Muscle layer of colon (tissue), 2 donors: Measurements from ENCODE around the gene SYNGR2.

Source experiments
- H3K27ac ChIP-seq: one replicate; pipeline ENCODE4 v1.7.0; 2013; ENCODE audit warnings: low read depth, mild to moderate bottlenecking, low read length, moderate library complexity
- H3K27me3 ChIP-seq, 2 donors: one replicate each; pipeline ENCODE4 v1.7.0; 2013; ENCODE audit warnings: low read length in 2 of 2, mild to moderate bottlenecking in 2 of 2; ENCODE audit not compliant: insufficient read depth in 2 of 2, control insufficient read depth in 1 of 2
- H3K36me3 ChIP-seq: one replicate; pipeline ENCODE4 v1.7.0; 2013; ENCODE audit warnings: mild to moderate bottlenecking, low read length; ENCODE audit not compliant: insufficient read depth
- H3K4me1 ChIP-seq: one replicate; pipeline ENCODE4 v1.7.0; 2013; ENCODE audit warnings: mild to moderate bottlenecking, low read length; ENCODE audit not compliant: insufficient read depth
- H3K4me3 ChIP-seq, 2 donors: one replicate each; pipeline ENCODE4 v1.7.0; 2013; ENCODE audit warnings: low read length in 2 of 2, low read depth in 1 of 2, mild to moderate bottlenecking in 1 of 2, moderate library complexity in 1 of 2
- H3K9ac ChIP-seq: one replicate; pipeline ENCODE4 v1.7.0; 2013; ENCODE audit warnings: low read length
- H3K9me3 ChIP-seq: one replicate; pipeline ENCODE4 v1.7.0; 2013; ENCODE audit warnings: mild to moderate bottlenecking, low read length
- donor health status: abdominal sarcoma.
- donor health status: Adenocarcinoma of cecum.

The SYNGR2 gene

DNA sequence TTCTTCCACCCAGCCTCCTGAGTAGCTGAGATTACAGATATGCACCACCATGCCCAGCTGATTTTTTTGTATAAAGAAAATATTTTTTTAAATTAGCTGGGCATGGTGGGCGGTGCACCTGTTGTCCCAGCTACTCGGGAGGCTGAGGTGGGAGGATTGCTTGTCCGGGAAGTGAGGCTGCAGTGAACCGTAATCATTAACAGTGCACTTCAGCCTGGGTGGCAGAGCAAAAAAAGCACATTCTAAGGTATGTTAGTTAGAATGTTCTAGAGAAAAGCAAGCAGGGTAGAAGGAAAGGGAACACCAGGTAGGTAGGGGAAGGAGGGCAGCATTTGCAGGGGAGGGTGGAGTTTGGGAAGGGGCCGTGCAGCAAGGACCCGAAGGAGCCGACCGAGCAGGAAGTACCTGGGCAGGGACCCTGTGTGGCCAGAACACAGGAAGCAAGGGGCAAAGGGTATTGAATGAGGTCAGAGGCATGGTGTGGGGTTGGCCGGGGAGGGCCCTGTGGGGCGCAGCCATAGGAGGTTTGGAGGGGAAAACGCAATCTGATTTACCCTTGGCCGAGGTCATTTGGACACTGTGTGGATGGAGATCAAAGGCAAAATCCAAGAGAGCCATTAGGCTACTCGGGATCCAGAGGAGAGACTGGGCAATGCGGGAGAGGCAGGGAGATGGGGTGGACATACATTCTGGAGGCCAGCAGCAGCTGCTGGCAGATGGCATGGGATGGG, 19.9 kb upstream of the SYNGR2 start:
- Histone ChIP-seq H3K27me3 (no peaks in the 10 kb centered on the region), H3K27ac (no peak overlapping the region), H3K4me1 (peaks cover 24% of the 10 kb centered on the region), H3K9ac (no peak overlapping the region), H3K4me3 (no peak overlapping the region), H3K36me3 (no peaks in the 10 kb centered on the region), H3K9me3 (no peaks in the 10 kb centered on the region)

- no peaks in the 10 kb centered on the region for H3K9me3 ChIP-seq
- no peak overlapping the region for H3K4me3 ChIP-seq
- no peaks in the 10 kb centered on the region for H3K36me3 ChIP-seq
- no peak overlapping the region for H3K27ac ChIP-seq
- H3K4me1 ChIP-seq, result no peaks in the 10 kb centered on the region
- no peaks in the 10 kb centered on the region for H3K27me3 ChIP-seq
- H3K9ac ChIP-seq, result no peak overlapping the region
Measured at GRCh38 chr17:78151514-78152008, 16.8 kb upstream of the SYNGR2 start.

DNA sequence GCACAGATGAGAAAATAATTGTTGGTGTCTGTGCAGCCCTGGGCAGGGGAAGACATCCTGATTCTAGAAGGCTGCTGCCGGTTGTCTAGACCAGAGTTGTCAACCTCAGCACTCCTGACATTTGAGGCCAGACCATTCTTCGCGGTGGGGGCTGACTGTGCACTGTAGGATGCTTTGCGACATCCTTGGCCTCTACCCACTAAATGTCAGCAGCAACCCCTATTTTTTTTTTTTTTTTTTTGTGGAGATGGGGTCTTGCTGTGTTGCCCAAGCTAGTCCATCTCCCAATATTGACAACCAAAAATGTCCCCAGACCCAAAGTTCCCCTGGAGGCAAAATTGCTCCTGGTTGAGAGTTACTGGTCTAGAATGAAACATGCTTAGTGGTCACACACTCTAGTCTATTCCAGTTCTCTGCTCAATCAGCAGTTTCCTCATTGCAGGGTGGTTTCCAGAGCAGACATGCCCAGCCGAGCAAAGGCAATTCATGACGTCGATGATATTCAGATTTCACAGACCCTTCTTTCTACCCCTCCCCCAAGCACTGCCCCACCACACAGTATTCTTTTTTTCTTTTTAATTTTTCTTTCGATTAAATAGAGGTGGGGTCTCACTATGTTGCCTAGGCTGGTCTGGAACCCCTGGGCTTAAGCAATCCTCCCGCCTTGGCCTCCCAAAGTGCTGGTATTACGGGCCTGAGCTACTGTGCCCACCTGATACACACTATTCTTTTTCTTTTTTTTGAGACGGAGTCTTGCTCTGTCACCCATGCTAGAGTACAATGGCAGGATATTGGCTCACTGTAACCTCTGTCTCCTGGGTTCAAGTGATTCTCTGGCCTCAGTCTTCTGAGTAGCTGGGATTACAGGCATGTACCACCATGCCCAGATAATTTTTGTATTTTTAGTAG, 13.2 kb upstream of the SYNGR2 start:
- H3K4me3 ChIP-seq, result no peak overlapping the region
- no peaks in the 10 kb centered on the region for H3K27me3 ChIP-seq
- H3K4me1 ChIP-seq, result no peaks in the 10 kb centered on the region
- H3K9ac ChIP-seq, result no peak overlapping the region
- no peaks in the 10 kb centered on the region for H3K9me3 ChIP-seq
- no peaks in the 10 kb centered on the region for H3K36me3 ChIP-seq
- H3K27ac ChIP-seq, result no peak overlapping the region

- Histone ChIP-seq H3K4me1 (no peaks in the 10 kb centered on the region), H3K27ac (no peak overlapping the region), H3K9me3 (no peaks in the 10 kb centered on the region), H3K36me3 (no peaks in the 10 kb centered on the region), H3K27me3 (no peaks in the 10 kb centered on the region), H3K4me3 (no peak overlapping the region), H3K9ac (no peak overlapping the region)
Measured at GRCh38 chr17:78159575-78160158, 8.7 kb upstream of the SYNGR2 start.

DNA sequence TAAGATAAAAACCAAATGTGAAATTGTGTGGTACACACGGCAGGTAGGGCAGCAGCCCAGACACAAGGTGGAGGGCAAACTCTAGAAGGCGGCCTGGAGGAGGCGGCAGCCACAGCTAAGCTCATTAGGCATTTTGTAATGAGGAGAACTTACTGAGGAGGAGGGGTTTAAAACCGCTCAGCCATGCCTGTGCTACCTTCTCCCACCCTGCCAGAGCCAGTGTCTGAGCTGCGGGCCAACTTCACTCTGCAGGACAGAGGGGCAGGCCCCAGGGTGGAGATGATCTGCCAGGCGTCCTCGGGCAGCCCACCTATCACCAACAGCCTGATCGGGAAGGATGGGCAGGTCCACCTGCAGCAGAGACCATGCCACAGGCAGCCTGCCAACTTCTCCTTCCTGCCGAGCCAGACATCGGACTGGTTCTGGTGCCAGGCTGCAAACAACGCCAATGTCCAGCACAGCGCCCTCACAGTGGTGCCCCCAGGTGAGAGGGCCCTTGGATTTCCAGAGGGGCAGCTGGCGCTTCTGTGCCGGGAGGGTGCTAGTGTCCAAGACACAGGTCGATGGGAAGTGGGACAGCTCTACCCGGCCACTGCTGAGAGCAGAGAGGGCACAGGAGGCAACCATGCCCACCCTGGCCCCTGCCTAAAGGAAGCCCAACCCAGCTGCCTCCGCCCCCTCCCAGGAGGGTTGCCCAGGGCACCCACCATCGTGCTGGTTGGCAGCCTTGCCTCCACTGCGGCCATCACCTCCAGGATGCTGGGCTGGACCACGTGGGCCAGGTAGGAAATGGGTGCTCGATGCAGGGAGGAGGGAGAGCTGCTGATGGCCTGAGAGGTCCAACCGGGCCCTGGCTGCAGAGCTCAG, 4.3 kb upstream of the SYNGR2 start:
- Histone ChIP-seq H3K27me3 (no peaks in the 10 kb centered on the region), H3K9ac (no peak overlapping the region), H3K36me3 (no peaks in the 10 kb centered on the region), H3K4me3 (no peak overlapping the region), H3K27ac (no peak overlapping the region), H3K9me3 (no peaks in the 10 kb centered on the region), H3K4me1 (peaks cover 3% of the 10 kb centered on the region)

- no peaks in the 10 kb centered on the region for H3K27me3 ChIP-seq
- H3K27ac ChIP-seq, result no peak overlapping the region
- no peak overlapping the region for H3K9ac ChIP-seq
- H3K4me1 ChIP-seq, result peaks cover 9% of the 10 kb centered on the region
- no peaks in the 10 kb centered on the region for H3K36me3 ChIP-seq
- H3K9me3 ChIP-seq, result no peaks in the 10 kb centered on the region
- no peak overlapping the region for H3K4me3 ChIP-seq
Measured at GRCh38 chr17:78164748-78165607, 3.4 kb upstream of the SYNGR2 start.

DNA sequence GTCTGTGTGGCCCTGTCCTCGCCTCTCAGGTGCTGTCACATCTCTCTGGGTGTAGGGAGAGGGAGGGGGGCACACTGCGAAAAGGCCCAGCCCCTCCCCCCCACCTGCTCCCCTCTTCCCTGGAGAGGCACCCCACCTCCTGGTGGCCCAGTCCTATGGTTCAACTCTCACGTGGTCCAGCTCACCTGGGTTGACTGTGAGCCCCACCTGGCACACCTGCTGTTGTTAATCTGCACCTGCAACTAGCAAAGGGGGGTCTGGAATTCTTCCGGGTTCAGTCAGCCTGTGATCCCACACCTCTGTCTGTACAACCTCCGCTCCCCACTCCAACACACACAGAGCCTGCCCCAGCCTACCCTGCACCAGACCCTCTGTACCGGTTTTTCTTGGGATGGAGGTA, 2.0 kb upstream of the SYNGR2 start:
- Histone ChIP-seq H3K27ac (no peak overlapping the region), H3K9ac (no peak overlapping the region), H3K27me3 (no peaks in the 10 kb centered on the region), H3K4me1 (peaks cover 10% of the 10 kb centered on the region), H3K4me3 (no peak overlapping the region), H3K36me3 (no peaks in the 10 kb centered on the region), H3K9me3 (no peaks in the 10 kb centered on the region)

- H3K4me3 ChIP-seq, result peak overlapping the region; percentile 60 to 74
- no peaks in the 10 kb centered on the region for H3K9me3 ChIP-seq
- peak overlapping the region; percentile 44 for H3K27ac ChIP-seq
- peaks cover 29% of the 10 kb centered on the region for H3K4me1 ChIP-seq
- H3K36me3 ChIP-seq, result no peaks in the 10 kb centered on the region
- peak overlapping the region; percentile 53 for H3K9ac ChIP-seq
- H3K27me3 ChIP-seq, result no peaks in the 10 kb centered on the region
Measured at GRCh38 chr17:78168903-78169793, 767 bp downstream of the SYNGR2 start.

DNA sequence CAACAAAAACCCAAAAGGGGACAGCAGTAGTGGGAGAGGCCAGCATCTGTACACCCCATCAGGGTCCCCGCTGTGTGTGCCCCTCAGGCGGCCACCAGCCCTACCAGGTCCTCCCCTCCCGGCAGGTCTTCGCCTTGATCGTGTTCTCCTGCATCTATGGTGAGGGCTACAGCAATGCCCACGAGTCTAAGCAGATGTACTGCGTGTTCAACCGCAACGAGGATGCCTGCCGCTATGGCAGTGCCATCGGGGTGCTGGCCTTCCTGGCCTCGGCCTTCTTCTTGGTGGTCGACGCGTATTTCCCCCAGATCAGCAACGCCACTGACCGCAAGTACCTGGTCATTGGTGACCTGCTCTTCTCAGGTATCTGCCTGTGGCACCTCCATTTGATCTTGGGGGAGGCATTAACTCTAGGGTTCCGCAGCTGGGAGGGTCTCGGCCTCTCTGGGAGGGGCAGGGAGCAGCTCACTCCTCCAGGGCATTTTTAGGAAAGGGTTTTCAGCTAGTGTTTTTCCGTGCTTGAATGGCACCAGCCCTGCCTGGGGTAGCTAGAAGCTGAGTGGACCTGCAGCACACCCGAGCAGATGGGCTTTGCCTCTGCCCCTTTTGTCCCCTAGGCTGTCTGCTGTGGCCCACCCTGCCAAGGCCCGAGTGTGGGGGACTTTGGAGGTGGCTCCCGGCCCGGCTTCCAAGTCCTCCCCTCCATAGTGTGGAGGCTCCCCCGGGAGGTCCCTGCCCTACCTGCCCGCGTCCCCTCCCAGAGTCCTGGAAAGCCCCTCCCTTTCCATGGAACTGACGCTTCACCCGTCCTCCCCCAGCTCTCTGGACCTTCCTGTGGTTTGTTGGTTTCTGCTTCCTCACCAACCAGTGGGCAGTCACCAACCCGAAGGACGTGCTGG, 2.6 kb downstream of the SYNGR2 start:
- Histone ChIP-seq H3K27me3 (no peaks in the 10 kb centered on the region), H3K9me3 (no peaks in the 10 kb centered on the region), H3K9ac (no peak overlapping the region), H3K4me3 (no peak overlapping the region), H3K27ac (no peak overlapping the region), H3K36me3 (no peaks in the 10 kb centered on the region), H3K4me1 (peaks cover 41% of the 10 kb centered on the region)
